HUES64 (cell line): ENCODE results near the gene PTGR3.
"Not testable (repeated sequence)": the region's sequence is repeated elsewhere in the genome, so short reads cannot be mapped to it uniquely, and the experiment has no call there.

Experiments used
- H3K27ac ChIP-seq: 2 replicates; pipeline ENCODE4 v1.7.0; 2013; ENCODE audit warnings: low read depth, low read length, inconsistent platforms
- H3K27me3 ChIP-seq: 2 replicates; pipeline ENCODE4 v1.6.1; 2013; ENCODE audit warnings: mild to moderate bottlenecking, low read length; ENCODE audit not compliant: insufficient read depth
- H3K36me3 ChIP-seq: 2 replicates; pipeline ENCODE4 v1.6.1; 2013; ENCODE audit warnings: mild to moderate bottlenecking, low read length; ENCODE audit not compliant: insufficient read depth
- H3K4me1 ChIP-seq: 2 replicates; pipeline ENCODE4 v1.6.1; 2013; ENCODE audit warnings: mild to moderate bottlenecking, low read length, moderate library complexity; ENCODE audit not compliant: insufficient read depth
- H3K4me3 ChIP-seq: 2 replicates; pipeline ENCODE4 v1.5.1; 2013; ENCODE audit warnings: mild to moderate bottlenecking, low read length, moderate library complexity
- H3K9ac ChIP-seq: 2 replicates; pipeline ENCODE4 v1.6.1; 2013; ENCODE audit warnings: mild to moderate bottlenecking, low read depth, low read length
- H3K9me3 ChIP-seq: 2 replicates; pipeline ENCODE4 v1.6.1; 2013; ENCODE audit warnings: low read depth, low read length; ENCODE audit not compliant: insufficient read depth
- WGBS: fragments of 150-250, 120-280 bp; methylation state at CpG from one replicate; pipeline ENCODE4 v1.1.7; 2013; ENCODE audit warnings: missing lambda C conversion rate; 5-methylcytosine and 5-hydroxymethylcytosine counted together

Gene PTGR3

DNA sequence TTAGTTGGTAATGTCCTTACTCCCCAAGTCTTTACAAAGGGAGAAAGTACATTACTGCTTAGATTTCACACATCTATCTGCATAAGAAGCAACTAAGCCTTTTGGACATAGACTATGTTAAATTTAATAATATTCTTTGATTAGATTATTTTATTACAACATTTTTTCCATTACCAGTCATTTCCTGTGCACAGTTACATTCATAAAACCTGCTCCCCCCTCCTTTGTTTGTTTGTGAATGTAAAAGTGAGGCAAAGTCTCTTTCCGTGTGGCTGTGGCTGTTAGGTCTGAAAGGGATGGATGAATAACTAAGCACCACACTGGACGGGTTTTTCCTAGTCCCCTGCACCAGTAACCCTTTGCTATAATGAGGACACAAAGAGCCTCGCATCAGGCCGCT is 9.6 kb downstream of the PTGR3 start:
- Histone ChIP-seq H3K27me3 (peaks cover 37% of the 10 kb centered on the region), H3K36me3 (no peaks in the 10 kb centered on the region), H3K4me1 (0 out of 2 replicates have a peak, but pooled peaks cover 3% of the 10 kb centered on the region), H3K27ac (no peak overlapping the region), H3K4me3 (no peak overlapping the region), H3K9ac (no peak overlapping the region), H3K9me3 (no peaks in the 10 kb centered on the region)
- 87% methylated on average over 3 of the region's 4 CpGs for WGBS

DNA sequence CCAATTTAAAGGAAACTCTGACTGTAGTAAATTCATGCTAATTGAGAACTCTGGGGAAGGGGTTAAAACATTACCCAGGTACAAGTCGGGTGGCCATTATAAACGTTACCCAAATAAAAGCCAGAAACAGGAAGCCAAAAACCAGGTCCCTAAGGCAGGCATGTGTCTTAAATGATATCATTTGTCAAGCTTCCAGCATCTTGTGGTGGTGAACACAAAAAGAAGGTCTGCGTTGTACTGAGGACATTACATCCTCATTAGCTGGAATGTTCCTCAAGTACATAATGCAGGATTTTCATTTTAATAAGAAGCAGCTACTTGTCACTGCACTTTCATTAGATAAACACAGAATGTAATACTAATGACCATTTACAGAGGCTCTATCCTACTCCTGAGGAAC is 10.9 kb downstream of the PTGR3 start:
- 96% methylated on average over 3 of the region's 3 CpGs for WGBS

DNA sequence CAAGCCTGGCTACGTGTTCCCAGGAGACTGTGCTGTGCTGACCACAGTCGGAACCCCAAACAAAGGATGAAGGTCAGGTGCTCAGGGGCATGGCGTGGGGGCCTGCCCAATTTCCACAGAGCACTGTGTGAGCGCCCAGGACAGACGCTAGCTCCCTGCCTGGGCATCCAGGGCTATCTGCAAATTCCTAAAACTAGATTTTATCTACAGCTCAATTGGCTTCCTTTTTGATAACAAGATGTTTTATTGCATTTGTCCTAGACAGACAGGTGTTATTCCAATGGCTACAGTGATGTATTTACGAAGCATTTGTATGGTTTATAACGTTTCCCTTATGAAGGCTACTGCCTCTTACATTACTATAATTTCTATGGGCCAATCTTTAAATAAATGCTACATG is 16.0 kb downstream of the PTGR3 start:
- Histone ChIP-seq H3K27me3 (no peaks in the 10 kb centered on the region), H3K4me1 (no peaks in the 10 kb centered on the region), H3K36me3 (no peaks in the 10 kb centered on the region), H3K4me3 (no peak overlapping the region), H3K9me3 (no peaks in the 10 kb centered on the region), H3K27ac (no peak overlapping the region), H3K9ac (no peak overlapping the region)
- 85% methylated on average over 7 of the region's 7 CpGs for WGBS

More for the DNA sequence above, 10.9 kb downstream of the PTGR3 start:
- Histone ChIP-seq H3K9me3 (no peaks in the 10 kb centered on the region), H3K4me1 (no peaks in the 10 kb centered on the region), H3K27ac (no peak overlapping the region), H3K4me3 (no peak overlapping the region), H3K36me3 (no peaks in the 10 kb centered on the region), H3K9ac (no peak overlapping the region), H3K27me3 (peaks cover 24% of the 10 kb centered on the region)

DNA sequence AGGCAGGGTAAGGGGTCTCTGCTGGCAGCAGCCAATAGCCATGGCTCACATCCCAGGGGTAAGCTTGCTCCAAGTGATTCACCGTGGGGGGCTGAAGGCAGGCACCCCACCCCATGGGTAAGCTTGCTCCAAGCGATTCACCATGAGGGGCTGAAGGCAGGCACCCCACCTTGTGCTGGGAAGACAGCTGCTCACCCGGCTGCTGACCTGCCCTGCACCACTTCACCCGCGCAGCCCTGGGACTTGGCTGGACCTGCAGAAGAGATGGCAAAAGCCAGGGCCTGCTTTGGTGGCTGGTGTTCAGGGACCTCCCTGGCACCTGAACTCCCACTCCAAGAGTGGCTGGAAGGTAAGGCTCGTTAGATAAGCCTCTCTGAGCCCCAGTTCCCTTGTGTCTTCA is 19.2 kb downstream of the PTGR3 start:
- no peaks in the 10 kb centered on the region for H3K27me3 ChIP-seq
- H3K9ac ChIP-seq = no peak overlapping the region
- H3K4me1 ChIP-seq = no peaks in the 10 kb centered on the region
- H3K36me3 ChIP-seq = no peaks in the 10 kb centered on the region
- no peak overlapping the region for H3K27ac ChIP-seq
- no peak overlapping the region for H3K4me3 ChIP-seq
- WGBS = 96% methylated on average over 5 of the region's 6 CpGs
- no peaks in the 10 kb centered on the region for H3K9me3 ChIP-seq

DNA sequence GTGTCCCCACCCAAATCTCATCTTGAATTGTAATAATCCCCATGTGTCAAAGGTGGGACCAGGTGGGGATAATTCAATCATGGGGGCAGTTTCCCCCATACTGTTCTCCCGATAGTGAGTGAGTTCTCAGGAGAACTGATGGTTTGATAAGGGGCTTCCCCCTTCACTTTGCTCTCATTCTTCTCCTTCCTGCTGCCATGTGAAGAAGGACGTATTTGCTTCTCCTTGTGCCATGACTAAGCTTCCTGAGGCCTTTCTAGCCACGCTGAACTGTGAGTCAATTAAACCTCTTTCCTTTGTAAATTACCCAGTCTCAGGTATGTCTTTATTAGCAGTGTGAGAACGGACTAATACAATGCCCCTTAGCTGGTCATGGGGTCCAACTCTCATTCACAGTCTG is 21.2 kb downstream of the PTGR3 start:
- H3K4me1 ChIP-seq, H3K27me3 ChIP-seq, H3K9ac ChIP-seq, H3K36me3 ChIP-seq, H3K9me3 ChIP-seq, H3K4me3 ChIP-seq, H3K27ac ChIP-seq: not testable (repeated sequence)
- 88% methylated on average over 4 of the region's 4 CpGs for WGBS

DNA sequence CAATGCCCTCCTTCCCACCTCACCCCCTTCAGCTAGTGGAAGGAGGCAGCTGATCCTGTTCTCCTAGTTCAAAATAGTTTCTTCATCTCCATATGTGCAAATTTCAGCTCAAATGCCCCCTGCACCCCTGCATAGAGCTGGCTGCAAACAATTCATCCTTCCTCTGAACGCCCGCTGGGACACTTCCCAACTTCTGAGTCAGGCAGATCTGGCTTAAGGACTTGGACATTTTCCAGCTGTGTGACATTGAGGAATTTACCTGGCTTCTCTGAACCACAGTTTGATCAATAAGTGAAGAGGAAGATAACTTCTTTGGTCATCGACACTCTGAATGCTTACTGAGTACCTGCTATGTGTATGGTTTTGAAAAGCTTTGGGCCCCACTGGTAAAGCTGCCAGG is 23.5 kb downstream of the PTGR3 start:
- WGBS = 93% methylated on average over 3 of the region's 3 CpGs
- no peak overlapping the region for H3K9ac ChIP-seq
- H3K4me3 ChIP-seq = no peak overlapping the region
- H3K27me3 ChIP-seq = no peaks in the 10 kb centered on the region
- no peak overlapping the region for H3K27ac ChIP-seq
- H3K4me1 ChIP-seq = no peaks in the 10 kb centered on the region
- H3K36me3 ChIP-seq = no peaks in the 10 kb centered on the region
- H3K9me3 ChIP-seq = no peaks in the 10 kb centered on the region

DNA sequence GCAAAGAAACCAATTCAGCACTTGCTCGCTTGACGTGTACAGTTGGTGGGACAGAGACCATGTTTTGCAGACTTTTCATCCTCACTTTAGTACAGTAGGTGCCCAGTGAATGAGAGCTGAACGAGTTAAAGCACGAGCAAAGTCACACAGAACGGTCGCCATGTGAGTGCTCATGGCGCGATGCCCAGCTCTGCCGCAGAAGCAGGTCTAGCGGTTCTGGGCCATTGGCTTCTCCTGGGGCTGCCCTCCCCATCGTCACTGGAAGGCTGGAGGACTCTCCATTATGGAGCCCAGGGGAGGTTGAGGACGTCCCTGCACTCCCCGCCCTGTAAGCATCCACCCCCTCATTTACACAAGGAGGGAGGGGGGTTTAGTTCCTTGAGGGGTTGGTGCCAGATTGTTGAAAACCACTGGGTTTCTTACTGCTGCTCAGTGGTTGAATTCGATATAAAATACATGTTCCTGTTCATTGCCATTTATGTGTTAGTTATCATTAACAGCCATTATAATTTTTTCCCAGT is 24.9 kb downstream of the PTGR3 start:
- no peak overlapping the region for H3K27ac ChIP-seq
- H3K4me1 ChIP-seq = no peaks in the 10 kb centered on the region
- no peak overlapping the region for H3K4me3 ChIP-seq
- no peaks in the 10 kb centered on the region for H3K27me3 ChIP-seq
- H3K9me3 ChIP-seq = no peaks in the 10 kb centered on the region
- H3K9ac ChIP-seq = no peak overlapping the region
- no peaks in the 10 kb centered on the region for H3K36me3 ChIP-seq
- WGBS = 97% methylated on average over 12 of the region's 14 CpGs

DNA sequence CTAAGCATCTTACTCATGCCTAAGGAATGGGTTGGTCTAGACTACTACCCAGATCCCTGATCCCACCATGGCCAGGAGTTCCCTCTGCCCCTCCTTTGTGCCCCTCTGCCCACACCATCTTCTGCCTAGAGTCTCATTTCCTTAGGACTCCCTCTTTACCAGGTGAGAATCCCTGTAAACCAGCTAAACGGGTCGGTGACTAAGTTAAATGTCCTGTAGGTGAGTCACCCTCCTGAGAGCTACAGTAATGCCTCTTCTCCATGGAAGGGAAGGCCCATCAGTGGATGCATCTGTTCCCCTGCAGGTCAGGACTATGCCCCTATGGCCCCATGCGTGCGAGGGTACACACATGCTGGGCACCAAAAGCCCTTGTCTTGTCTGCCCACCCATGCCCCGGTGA is 25.4 kb downstream of the PTGR3 start:
- no peak overlapping the region for H3K27ac ChIP-seq
- H3K9ac ChIP-seq = no peak overlapping the region
- H3K4me3 ChIP-seq = no peak overlapping the region
- no peaks in the 10 kb centered on the region for H3K4me1 ChIP-seq
- H3K36me3 ChIP-seq = no peaks in the 10 kb centered on the region
- WGBS = 83% methylated on average over 5 of the region's 5 CpGs
- no peaks in the 10 kb centered on the region for H3K27me3 ChIP-seq
- H3K9me3 ChIP-seq = no peaks in the 10 kb centered on the region

DNA sequence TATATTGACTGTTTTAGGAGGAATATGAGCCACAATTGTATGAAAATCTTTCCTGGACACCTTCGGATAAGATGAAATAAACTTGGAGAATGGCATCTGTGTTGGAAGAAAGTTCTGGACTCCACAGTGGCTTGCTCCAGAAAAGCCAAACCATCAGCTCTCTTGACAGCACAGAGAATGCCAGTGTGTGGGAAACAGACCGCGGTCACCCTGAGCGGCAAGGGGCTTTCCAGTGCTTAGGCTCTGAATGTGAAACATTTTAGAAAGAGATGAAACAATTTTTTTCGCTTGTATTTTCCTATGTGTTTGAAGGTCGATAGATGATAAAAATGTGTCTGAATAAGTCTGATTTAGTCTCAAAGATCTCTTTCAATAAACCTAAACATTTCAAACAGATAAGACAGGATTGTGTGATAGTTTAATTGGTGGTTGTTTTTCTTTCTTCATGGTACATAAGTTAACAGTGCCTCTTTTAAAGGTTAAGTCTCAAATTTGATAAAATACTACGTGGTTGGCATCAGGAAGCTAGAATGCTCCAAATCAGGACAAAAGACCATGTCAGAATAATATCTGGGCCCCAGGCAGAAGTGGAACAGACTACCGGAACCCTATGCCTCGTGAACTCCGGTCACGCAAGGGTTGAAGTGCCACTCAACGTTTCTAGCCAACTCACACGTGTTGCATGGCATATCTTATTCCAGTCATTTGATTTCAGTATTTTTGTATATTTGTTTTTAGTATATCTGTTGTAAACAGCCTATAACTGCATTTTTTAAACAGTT is 28.9 kb downstream of the PTGR3 start:
- Histone ChIP-seq H3K27me3 (no peaks in the 10 kb centered on the region), H3K4me1 (no peaks in the 10 kb centered on the region), H3K27ac (no peak overlapping the region), H3K9ac (no peak overlapping the region), H3K4me3 (no peak overlapping the region), H3K36me3 (no peaks in the 10 kb centered on the region), H3K9me3 (no peaks in the 10 kb centered on the region)
- 95% methylated on average over 13 of the region's 13 CpGs for WGBS

DNA sequence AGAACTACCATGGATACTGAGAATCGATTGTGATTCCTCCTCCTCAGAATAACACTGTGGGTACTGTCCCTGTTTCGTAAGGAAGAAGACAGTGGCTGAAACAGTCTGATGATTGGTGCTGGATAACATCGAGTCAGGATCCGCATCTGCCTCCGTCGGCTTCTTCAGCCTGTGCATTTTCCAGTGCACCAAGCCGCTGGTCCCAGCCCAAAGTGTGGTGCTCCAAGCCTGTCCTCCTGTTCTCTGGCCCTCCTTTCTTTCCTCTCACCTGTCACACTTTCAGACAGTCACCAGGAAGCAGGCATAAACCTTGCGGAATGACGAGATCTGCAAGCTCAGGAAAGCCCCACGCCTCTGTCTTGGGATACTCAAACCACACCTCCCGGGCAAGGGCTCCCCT is 30.6 kb downstream of the PTGR3 start:
- 87% methylated on average over 11 of the region's 11 CpGs for WGBS
- H3K9me3 ChIP-seq = no peaks in the 10 kb centered on the region
- no peak overlapping the region for H3K9ac ChIP-seq
- no peaks in the 10 kb centered on the region for H3K27me3 ChIP-seq
- H3K27ac ChIP-seq = no peak overlapping the region
- 0 out of 2 replicates have a peak, but pooled peaks cover under 1% of the 10 kb centered on the region for H3K4me1 ChIP-seq
- no peaks in the 10 kb centered on the region for H3K36me3 ChIP-seq
- no peak overlapping the region for H3K4me3 ChIP-seq

DNA sequence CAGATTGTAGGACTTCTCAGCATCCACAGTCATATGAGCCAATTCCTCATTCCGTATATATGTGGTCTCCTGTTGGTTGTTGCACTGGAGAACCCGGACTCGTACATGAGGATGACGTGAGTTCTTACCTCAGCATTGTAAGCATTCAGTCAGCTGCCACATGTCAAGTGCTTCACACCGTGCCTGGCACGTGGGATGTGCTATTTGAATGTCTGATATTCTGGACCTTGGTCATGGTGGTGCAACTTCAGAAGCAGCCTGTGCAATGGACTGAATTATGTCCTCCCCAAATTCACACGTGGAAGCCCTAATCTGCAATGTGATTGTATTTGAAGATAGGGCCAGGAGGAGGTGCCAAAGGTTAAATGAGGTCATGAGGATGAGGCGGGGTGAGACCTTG is 32.1 kb downstream of the PTGR3 start:
- H3K9ac ChIP-seq = no peak overlapping the region
- H3K27ac ChIP-seq = no peak overlapping the region
- no peaks in the 10 kb centered on the region for H3K36me3 ChIP-seq
- H3K4me3 ChIP-seq = no peak overlapping the region
- H3K27me3 ChIP-seq = no peaks in the 10 kb centered on the region
- no peaks in the 10 kb centered on the region for H3K9me3 ChIP-seq
- 89% methylated on average over 8 of the region's 8 CpGs for WGBS
- H3K4me1 ChIP-seq = peaks cover 7% of the 10 kb centered on the region

DNA sequence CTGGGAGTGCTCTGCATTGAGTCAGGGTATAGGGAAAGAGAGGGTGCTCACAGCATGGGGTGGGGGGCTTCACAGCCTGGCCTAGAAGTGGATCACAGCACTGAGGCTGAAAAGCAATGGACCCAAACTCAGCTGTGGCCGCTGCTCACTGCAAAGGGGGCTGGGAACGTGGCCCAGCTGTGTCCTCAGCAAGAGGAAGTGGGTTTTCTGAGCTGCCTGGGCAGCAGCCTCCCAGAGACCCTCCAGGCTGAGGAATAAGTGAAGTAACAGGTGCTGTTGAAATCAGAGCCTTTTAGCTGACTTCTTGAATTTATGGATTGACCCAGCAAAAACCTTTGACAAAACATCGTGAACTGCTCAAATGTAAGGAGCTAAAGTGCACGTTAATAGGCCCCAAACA is 35.2 kb downstream of the PTGR3 start:
- no peaks in the 10 kb centered on the region for H3K36me3 ChIP-seq
- H3K4me3 ChIP-seq = no peak overlapping the region

More for the DNA sequence above, 35.2 kb downstream of the PTGR3 start:
- Histone ChIP-seq H3K4me1 (peaks cover 7% of the 10 kb centered on the region), H3K9me3 (no peaks in the 10 kb centered on the region), H3K9ac (no peak overlapping the region), H3K27ac (no peak overlapping the region), H3K27me3 (no peaks in the 10 kb centered on the region)
- WGBS = 96% methylated on average over 4 of the region's 4 CpGs
